Spleen (tissue), 11 donors: Measurements from ENCODE around the gene KLHL40. TPM values are rescaled to one million over a fixed set of nuclear protein-coding genes. Genes with fewer than 3 reads are reported as not detected.

ENCODE experiments used
- DNase-seq: peaks from one replicate; pipeline ENCODE4 v3.0.0-alpha.2; 2020
- H3K27ac ChIP-seq, 8 donors: fragments of 200-600 bp; sonication (generic) in 7 of 8; 1 replicate in 4 of 8; 2 replicates in 4 of 8; pipeline versions ENCODE4 v1.5.0 to v1.8.0; 2016 to 2021; ENCODE audit warnings: inconsistent platforms in 4 of 8, mild to moderate bottlenecking in 4 of 8, moderate library complexity in 1 of 8
- H3K27me3 ChIP-seq, 7 donors: fragments of 200-600 bp; sonication (generic) in 6 of 7; replicated peaks in 1 of 7; 1 replicate in 4 of 7; 2 replicates in 3 of 7; pipeline versions ENCODE4 v1.5.0 to v1.8.0; 2016 to 2021; ENCODE audit warnings: inconsistent platforms in 3 of 7, mild to moderate bottlenecking in 1 of 7
- H3K36me3 ChIP-seq, 6 donors: fragments of 200-600 bp; sonication (generic) in 5 of 6; 1 replicate in 4 of 6; 2 replicates in 2 of 6; pipeline versions ENCODE4 v1.5.0 to v1.8.0; 2016 to 2021; ENCODE audit warnings: inconsistent platforms in 2 of 6
- H3K4me1 ChIP-seq, 6 donors: fragments of 200-600 bp; sonication (generic) in 5 of 6; 1 replicate in 3 of 6; 2 replicates in 3 of 6; pipeline versions ENCODE4 v1.5.0 to v1.8.0; 2016 to 2021; ENCODE audit warnings: inconsistent platforms in 3 of 6
- H3K4me3 ChIP-seq, 8 donors: fragments of 200-600 bp; sonication (generic) in 7 of 8; 1 replicate in 4 of 8; 2 replicates in 4 of 8; pipeline versions ENCODE4 v1.5.0 to v1.8.0; 2016 to 2021; ENCODE audit warnings: inconsistent platforms in 4 of 8, mild to moderate bottlenecking in 4 of 8, moderate library complexity in 2 of 8
- H3K9me3 ChIP-seq, 8 donors: fragments of 200-600 bp; sonication (generic) in 7 of 8; 1 replicate in 4 of 8; 2 replicates in 4 of 8; pipeline versions ENCODE4 v1.5.0 to v1.8.0; 2016 to 2021; ENCODE audit warnings: inconsistent platforms in 4 of 8
- CTCF ChIP-seq, 11 experiments: fragments of 200-600 bp in 7 of 11; fragments of 450-650 bp in 4 of 11; sonication (generic) in 4 of 11; IDR thresholded peaks in 8 of 11; conservative IDR thresholded peaks in 3 of 11; 1 replicate in 7 of 11; 2 replicates in 4 of 11; pipeline versions ENCODE4 v1.4.0 to v1.8.0; 2016 to 2021; ENCODE audit warnings: antibody characterized with exemption in 11 of 11, inconsistent platforms in 4 of 11, mild to moderate bottlenecking in 1 of 11
- POLR2A ChIP-seq, 3 donors: fragments of 450-650 bp; IDR thresholded peaks; one replicate each; pipeline ENCODE4 v1.5.1; 2017; ENCODE audit warnings: antibody characterized with exemption in 3 of 3, mild to moderate bottlenecking in 1 of 3
- POLR2AphosphoS5 ChIP-seq, 3 donors: sonication (generic); formaldehyde crosslinking; IDR thresholded peaks; one replicate each; pipeline ENCODE4 v1.5.1; 2017; ENCODE audit warnings: antibody characterized with exemption in 3 of 3
- WGBS, 5 donors: extraction: QIAGEN DNeasy Blood & Tissue Kit in 3 of 5; methylation state at CpG; one replicate each; pipeline versions ENCODE4 v1.1.5 to v1.1.7; 2013 to 2018; 5-methylcytosine and 5-hydroxymethylcytosine counted together
- intact Hi-C: fragments of 100-400 bp; cut with DNase I; formaldehyde crosslinking; loops from one replicate; pipeline ENCODE4 v1.15.0; 2023; ENCODE audit warnings: low total_unique reads
- polyA plus RNA-seq, 3 donors: library from polyadenylated mRNA; stranded (reverse); fragments of 200-250 nt; gene quantifications; one replicate each; pipeline ENCODE4 v1.2.1, GENCODE V29; 2013
- total RNA-seq, 7 donors: library from RNA; depleted of rRNA in 3 of 7; stranded (reverse); fragments of >200 nt in 3 of 7; fragmentation: NEBNext Ultra II Directional in 4 of 7; extraction: Animal tissue kit (Norgen Biotek cat#: 25700) in 4 of 7; gene quantifications; one replicate each; pipeline versions ENCODE4 v1.1.0 to v1.2.1, GENCODE V29; 2016 to 2021
- donor health status: healthy with polysubstance abuse.
- donor health status: DM: no; HTN: no; CAD: no; lungs with moderate emphysema.
- donor health status: DM: no; HTN: no; CAD: no.
- donor health status: Bipolar disorder and iron deficiency.
- donor health status: healthy.
- donor health status: DM: no; HTN: no; CAD: no.
- donor health status: DM: yes; HTN: yes; CAD: no.

KLHL40 gene
- total and polyA plus RNA-seq, 10 donors, result 0.03 to 0.17 TPM; not detected in 8

GRCh38 chr3:42712688-42713372 lies 27.5 kb downstream of the KLHL40 start:
- H3K9me3 ChIP-seq, result no peaks in the 10 kb centered on the region
- intact Hi-C loops, result no loop called here
- 66 to 80% (median 76%) methylated on average over 3 to 5 of the region's 5 CpGs for WGBS, 5 donors
- TF ChIP-seq POLR2AphosphoS5 (IDR thresholded peaks at IDR 0.05) (no peak), POLR2A (IDR thresholded peaks at IDR 0.05) (no peak), CTCF (IDR thresholded peaks at IDR 0.05 in 8 of 11, conservative IDR thresholded peaks at IDR 0.05 in 3 of 11) (no peak)
- no peak for DNase-seq
- no peaks in the 10 kb centered on the region for H3K4me1 ChIP-seq
- no peaks in the 10 kb centered on the region for H3K36me3 ChIP-seq
- H3K27ac ChIP-seq, result no peak overlapping the region
- no peaks in the 10 kb centered on the region for H3K27me3 ChIP-seq
- no peak overlapping the region for H3K4me3 ChIP-seq

GRCh38 chr3:42713747-42714146 lies 28.4 kb downstream of the KLHL40 start:
- intact Hi-C loops, result no loop called here
- no peaks in the 10 kb centered on the region for H3K36me3 ChIP-seq
- no peak for DNase-seq
- TF ChIP-seq CTCF (IDR thresholded peaks at IDR 0.05 in 8 of 11, conservative IDR thresholded peaks at IDR 0.05 in 3 of 11), result no peak
- no peak for TF ChIP-seq POLR2AphosphoS5 (IDR thresholded peaks at IDR 0.05)
- no peak for TF ChIP-seq POLR2A (IDR thresholded peaks at IDR 0.05)
- WGBS, 5 donors, result 75 to 85% (median 79%) methylated on average over 2 of the region's 2 CpGs
- H3K4me3 ChIP-seq, result no peak overlapping the region
- no peaks in the 10 kb centered on the region for H3K4me1 ChIP-seq
- H3K9me3 ChIP-seq, result no peaks in the 10 kb centered on the region
- no peaks in the 10 kb centered on the region for H3K27me3 ChIP-seq
- H3K27ac ChIP-seq, result no peak overlapping the region

GRCh38 chr3:42714171-42714852 lies 29.0 kb downstream of the KLHL40 start:
- 82 to 89% (median 83%) methylated on average over 4 of the region's 4 CpGs for WGBS, 5 donors
- intact Hi-C loops, result no loop called here
- TF ChIP-seq CTCF (IDR thresholded peaks at IDR 0.05 in 8 of 11, conservative IDR thresholded peaks at IDR 0.05 in 3 of 11), result no peak

GRCh38 chr3:42717306-42717705 lies 32.0 kb downstream of the KLHL40 start:
- no peak overlapping the region for H3K4me3 ChIP-seq
- TF ChIP-seq POLR2A (IDR thresholded peaks at IDR 0.05) (no peak), POLR2AphosphoS5 (IDR thresholded peaks at IDR 0.05) (no peak), CTCF (IDR thresholded peaks at IDR 0.05 in 8 of 11, conservative IDR thresholded peaks at IDR 0.05 in 3 of 11) (no peak)
- H3K27me3 ChIP-seq, result no peaks in the 10 kb centered on the region
- no peaks in the 10 kb centered on the region for H3K4me1 ChIP-seq
- intact Hi-C loops, result no loop called here
- WGBS, 5 donors, result 62 to 92% (median 68%) methylated on average over 6 of the region's 6 CpGs
- no peaks in the 10 kb centered on the region for H3K36me3 ChIP-seq
- DNase-seq, result no peak
- no peak overlapping the region for H3K27ac ChIP-seq
- H3K9me3 ChIP-seq, result no peaks in the 10 kb centered on the region

More at GRCh38 chr3:42714171-42714852, 29.0 kb downstream of the KLHL40 start:
- Histone ChIP-seq H3K9me3 (no peaks in the 10 kb centered on the region), H3K4me1 (no peaks in the 10 kb centered on the region), H3K27me3 (no peaks in the 10 kb centered on the region), H3K36me3 (no peaks in the 10 kb centered on the region), H3K4me3 (no peak overlapping the region), H3K27ac (no peak overlapping the region)
- no peak for DNase-seq
